HepG2 (cell line): ENCODE measurements around the gene CD164L2. TPM values are rescaled to one million over a fixed set of nuclear protein-coding genes. Genes with fewer than 3 reads are reported as not detected.
A peak's percentile ranks its signal among the peaks of the same experiment; 100 is the strongest.

Source experiments
- AGO2 ChIP-seq: fragments of 200-400 bp; formaldehyde crosslinking; optimal IDR thresholded peaks from 2 replicates; pipeline ENCODE3; 2017; ENCODE audit warnings: mild to moderate bottlenecking, low read depth, low read length, moderate library complexity
- SIN3B ChIP-seq: fragments of 150-350 bp; IDR thresholded peaks from 2 replicates; pipeline ENCODE4 v1.6.1; 2014; ENCODE audit warnings: low read length
- SP1 ChIP-seq, 2 experiments: fragments of 450-650 bp in 1 of 2; sonication (generic) in 1 of 2; formaldehyde crosslinking in 1 of 2; IDR thresholded peaks; 2 replicates each; pipeline versions ENCODE4 v1.4.0 to v1.6.1; 2016 to 2020; ENCODE audit warnings: missing genetic modification reagents in 1 of 2
- TSC22D2 ChIP-seq: sonication (generic); formaldehyde crosslinking; IDR thresholded peaks from 2 replicates; pipeline ENCODE4 v1.5.1; 2020; ENCODE audit warnings: missing genetic modification reagents, mild to moderate bottlenecking, borderline replicate concordance
- ZNF549 ChIP-seq: sonication (generic); formaldehyde crosslinking; IDR thresholded peaks from 2 replicates; pipeline ENCODE4 v1.5.0; 2020; ENCODE audit warnings: missing genetic modification reagents
- ZNF607 ChIP-seq: sonication (generic); formaldehyde crosslinking; IDR thresholded peaks from 2 replicates; pipeline ENCODE4 v1.5.1; 2020; ENCODE audit warnings: missing genetic modification reagents, mild to moderate bottlenecking, borderline replicate concordance
- ZNF619 ChIP-seq: sonication (generic); formaldehyde crosslinking; IDR thresholded peaks from 2 replicates; pipeline ENCODE4 v1.4.0; 2020; ENCODE audit warnings: mild to moderate bottlenecking, missing genetic modification reagents
- polyA plus RNA-seq, 8 experiments: library from polyadenylated mRNA; depleted of rRNA in 3 of 8; stranded (reverse) in 7 of 8; unstranded in 1 of 8; fragments of >200 nt; fragmentation: Illumina TruSeq in 4 of 8; extraction: Trizol in 4 of 8; gene quantifications; 2 replicates each; pipeline versions ENCODE4 v1.2.1 to v1.2.3, GENCODE V29; 2011 to 2016; ENCODE audit warnings: low read depth in 4 of 8, missing spikeins in 1 of 8, mixed read lengths in 1 of 8; ENCODE audit not compliant: insufficient read depth in 1 of 8
- total RNA-seq, 5 experiments: library from RNA; depleted of rRNA; stranded (reverse); fragments of >200 nt; fragmentation: Illumina TruSeq; extraction: Trizol; gene quantifications; 2 replicates each; pipeline ENCODE4 v1.2.3, GENCODE V29; 2016; ENCODE audit warnings: low read depth in 1 of 5
- TF ChIP-seq, protein P1 (sequence below): sonication (generic); formaldehyde crosslinking; IDR thresholded peaks from 2 replicates; pipeline ENCODE4 v1.5.0; 2020; ENCODE audit warnings: mild to moderate bottlenecking, missing genetic modification reagents
- TF ChIP-seq, protein P2 (sequence below): IDR thresholded peaks from 2 replicates; pipeline ENCODE4 v1.6.1; 2016
- TF ChIP-seq, protein P3 (sequence below): sonication (generic); formaldehyde crosslinking; IDR thresholded peaks from 2 replicates; pipeline ENCODE4 v1.5.0; 2020; ENCODE audit warnings: mild to moderate bottlenecking, missing genetic modification reagents

CD164L2 gene
- total and polyA plus RNA-seq, 2 of the 13 experiments (the other 11 are each of a cell fraction or from before 2014, with no cell fraction given): not detected

DNA sequence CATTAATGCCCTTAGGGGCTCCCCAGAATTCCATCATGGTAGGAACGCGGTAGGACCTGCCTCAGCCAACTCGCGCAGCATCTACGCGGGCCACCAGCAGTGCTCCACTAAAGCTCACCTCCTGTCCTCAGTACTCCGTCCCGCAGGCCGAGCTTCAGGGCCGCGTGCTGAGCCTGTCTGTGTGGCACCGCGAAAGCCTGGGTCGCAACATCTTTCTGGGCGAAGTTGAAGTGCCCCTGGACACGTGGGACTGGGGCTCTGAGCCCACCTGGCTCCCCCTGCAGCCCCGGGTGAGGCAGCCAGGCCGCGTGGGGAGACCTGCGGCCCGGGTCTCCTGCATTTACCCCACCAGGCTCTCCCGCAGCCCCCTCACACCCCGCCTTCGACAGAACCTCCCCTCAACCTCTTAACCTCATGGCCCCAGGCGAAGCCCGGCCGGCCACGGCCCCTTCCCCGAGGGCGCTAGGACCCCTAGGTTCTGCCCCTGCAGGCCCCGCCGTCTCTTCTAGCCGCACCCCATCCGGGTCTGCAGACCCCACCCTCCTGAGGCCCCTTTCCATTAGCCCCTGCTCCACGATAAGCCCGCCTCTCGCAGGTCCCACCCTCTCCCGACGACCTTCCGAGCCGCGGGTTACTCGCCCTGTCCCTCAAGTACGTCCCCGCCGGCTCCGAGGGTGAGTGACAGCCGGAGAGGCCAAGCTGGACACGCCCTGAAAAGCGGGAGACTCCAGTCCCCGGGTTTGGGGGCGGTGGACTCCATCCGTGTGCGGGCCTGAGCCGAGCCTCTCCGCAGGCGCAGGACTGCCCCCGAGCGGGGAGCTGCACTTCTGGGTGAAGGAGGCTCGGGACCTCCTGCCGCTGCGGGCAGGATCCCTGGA is 32.2 kb downstream of the CD164L2 start (continued):
- TF ChIP-seq ZNF607 (CRISPR knock-in tag): 0 out of 2 replicates have a peak, but pooled peaks have one; percentile 39
- TF ChIP-seq, protein P1, sequence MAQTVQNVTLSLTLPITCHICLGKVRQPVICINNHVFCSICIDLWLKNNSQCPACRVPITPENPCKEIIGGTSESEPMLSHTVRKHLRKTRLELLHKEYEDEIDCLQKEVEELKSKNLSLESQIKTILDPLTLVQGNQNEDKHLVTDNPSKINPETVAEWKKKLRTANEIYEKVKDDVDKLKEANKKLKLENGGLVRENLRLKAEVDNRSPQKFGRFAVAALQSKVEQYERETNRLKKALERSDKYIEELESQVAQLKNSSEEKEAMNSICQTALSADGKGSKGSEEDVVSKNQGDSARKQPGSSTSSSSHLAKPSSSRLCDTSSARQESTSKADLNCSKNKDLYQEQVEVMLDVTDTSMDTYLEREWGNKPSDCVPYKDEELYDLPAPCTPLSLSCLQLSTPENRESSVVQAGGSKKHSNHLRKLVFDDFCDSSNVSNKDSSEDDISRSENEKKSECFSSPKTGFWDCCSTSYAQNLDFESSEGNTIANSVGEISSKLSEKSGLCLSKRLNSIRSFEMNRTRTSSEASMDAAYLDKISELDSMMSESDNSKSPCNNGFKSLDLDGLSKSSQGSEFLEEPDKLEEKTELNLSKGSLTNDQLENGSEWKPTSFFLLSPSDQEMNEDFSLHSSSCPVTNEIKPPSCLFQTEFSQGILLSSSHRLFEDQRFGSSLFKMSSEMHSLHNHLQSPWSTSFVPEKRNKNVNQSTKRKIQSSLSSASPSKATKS (CRISPR knock-in tag): no peak
- no peak for TF ChIP-seq SP1 (IDR thresholded peaks at IDR 0.05)
- 0 out of 2 replicates have a peak, but pooled peaks have one; percentile 3 for TF ChIP-seq SP1 (CRISPR knock-in tag; IDR thresholded peaks at IDR 0.05)
- no peak for TF ChIP-seq SIN3B
- no peak for TF ChIP-seq TSC22D2
- TF ChIP-seq, protein P2, sequence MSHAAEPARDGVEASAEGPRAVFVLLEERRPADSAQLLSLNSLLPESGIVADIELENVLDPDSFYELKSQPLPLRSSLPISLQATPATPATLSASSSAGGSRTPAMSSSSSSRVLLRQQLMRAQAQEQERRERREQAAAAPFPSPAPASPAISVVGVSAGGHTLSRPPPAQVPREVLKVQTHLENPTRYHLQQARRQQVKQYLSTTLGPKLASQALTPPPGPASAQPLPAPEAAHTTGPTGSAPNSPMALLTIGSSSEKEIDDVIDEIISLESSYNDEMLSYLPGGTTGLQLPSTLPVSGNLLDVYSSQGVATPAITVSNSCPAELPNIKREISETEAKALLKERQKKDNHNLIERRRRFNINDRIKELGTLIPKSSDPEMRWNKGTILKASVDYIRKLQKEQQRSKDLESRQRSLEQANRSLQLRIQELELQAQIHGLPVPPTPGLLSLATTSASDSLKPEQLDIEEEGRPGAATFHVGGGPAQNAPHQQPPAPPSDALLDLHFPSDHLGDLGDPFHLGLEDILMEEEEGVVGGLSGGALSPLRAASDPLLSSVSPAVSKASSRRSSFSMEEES (CRISPR knock-in tag): no peak
- TF ChIP-seq ZNF549 (CRISPR knock-in tag): no peak
- TF ChIP-seq, protein P3, sequence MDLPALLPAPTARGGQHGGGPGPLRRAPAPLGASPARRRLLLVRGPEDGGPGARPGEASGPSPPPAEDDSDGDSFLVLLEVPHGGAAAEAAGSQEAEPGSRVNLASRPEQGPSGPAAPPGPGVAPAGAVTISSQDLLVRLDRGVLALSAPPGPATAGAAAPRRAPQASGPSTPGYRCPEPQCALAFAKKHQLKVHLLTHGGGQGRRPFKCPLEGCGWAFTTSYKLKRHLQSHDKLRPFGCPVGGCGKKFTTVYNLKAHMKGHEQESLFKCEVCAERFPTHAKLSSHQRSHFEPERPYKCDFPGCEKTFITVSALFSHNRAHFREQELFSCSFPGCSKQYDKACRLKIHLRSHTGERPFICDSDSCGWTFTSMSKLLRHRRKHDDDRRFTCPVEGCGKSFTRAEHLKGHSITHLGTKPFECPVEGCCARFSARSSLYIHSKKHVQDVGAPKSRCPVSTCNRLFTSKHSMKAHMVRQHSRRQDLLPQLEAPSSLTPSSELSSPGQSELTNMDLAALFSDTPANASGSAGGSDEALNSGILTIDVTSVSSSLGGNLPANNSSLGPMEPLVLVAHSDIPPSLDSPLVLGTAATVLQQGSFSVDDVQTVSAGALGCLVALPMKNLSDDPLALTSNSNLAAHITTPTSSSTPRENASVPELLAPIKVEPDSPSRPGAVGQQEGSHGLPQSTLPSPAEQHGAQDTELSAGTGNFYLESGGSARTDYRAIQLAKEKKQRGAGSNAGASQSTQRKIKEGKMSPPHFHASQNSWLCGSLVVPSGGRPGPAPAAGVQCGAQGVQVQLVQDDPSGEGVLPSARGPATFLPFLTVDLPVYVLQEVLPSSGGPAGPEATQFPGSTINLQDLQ (CRISPR knock-in tag): no peak
- TF ChIP-seq ZNF619 (CRISPR knock-in tag): no peak
- TF ChIP-seq AGO2: peak; percentile 83
